ENCODE data around the gene IL7R.

DNA sequence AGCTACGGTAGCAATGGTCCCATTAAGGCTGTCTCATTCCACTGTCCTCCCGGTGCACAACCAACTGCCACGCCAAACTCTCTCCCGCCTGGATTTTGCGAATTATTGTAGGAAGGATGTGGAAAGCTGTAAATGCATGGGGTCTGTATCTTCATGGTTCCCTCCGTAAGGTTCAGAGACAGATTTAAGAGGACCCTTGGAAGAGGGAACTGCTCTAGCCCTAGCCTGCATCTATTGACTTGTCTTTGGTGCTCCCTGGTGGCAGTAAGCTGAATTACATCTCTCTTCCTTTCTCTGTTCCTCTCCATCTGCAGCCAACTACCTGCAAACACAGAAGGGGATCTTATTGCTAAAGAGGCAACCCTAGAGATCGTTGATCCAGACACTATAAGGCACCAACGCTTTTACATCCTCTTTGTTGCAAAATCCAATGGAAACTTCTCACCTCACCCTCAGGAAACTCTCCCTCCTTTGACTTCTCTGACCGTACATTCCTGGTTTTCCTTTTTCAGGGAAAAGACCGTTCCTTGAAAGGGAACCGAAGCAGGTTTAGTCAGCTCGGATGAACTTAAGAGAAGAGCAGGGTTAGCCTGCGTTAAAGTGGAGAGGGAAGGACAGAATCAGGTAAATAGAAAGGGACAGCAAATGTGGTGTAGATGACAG is 69.8 kb downstream of the IL7R start:
- TF ChIP-seq, protein P1, sequence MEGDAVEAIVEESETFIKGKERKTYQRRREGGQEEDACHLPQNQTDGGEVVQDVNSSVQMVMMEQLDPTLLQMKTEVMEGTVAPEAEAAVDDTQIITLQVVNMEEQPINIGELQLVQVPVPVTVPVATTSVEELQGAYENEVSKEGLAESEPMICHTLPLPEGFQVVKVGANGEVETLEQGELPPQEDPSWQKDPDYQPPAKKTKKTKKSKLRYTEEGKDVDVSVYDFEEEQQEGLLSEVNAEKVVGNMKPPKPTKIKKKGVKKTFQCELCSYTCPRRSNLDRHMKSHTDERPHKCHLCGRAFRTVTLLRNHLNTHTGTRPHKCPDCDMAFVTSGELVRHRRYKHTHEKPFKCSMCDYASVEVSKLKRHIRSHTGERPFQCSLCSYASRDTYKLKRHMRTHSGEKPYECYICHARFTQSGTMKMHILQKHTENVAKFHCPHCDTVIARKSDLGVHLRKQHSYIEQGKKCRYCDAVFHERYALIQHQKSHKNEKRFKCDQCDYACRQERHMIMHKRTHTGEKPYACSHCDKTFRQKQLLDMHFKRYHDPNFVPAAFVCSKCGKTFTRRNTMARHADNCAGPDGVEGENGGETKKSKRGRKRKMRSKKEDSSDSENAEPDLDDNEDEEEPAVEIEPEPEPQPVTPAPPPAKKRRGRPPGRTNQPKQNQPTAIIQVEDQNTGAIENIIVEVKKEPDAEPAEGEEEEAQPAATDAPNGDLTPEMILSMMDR (conservative IDR thresholded peaks at IDR 0.05; ENCODE audit: low read length) = peak; percentile 93
- no peak for TF ChIP-seq EZH2phosphoT487 (IDR thresholded peaks at IDR 0.05; ENCODE audit: borderline replicate concordance, low read depth, low read length)
